ENCODE results near the gene C1QTNF6.
A peak's percentile ranks its signal among the peaks of the same experiment; 100 is the strongest.

Gene C1QTNF6

DNA sequence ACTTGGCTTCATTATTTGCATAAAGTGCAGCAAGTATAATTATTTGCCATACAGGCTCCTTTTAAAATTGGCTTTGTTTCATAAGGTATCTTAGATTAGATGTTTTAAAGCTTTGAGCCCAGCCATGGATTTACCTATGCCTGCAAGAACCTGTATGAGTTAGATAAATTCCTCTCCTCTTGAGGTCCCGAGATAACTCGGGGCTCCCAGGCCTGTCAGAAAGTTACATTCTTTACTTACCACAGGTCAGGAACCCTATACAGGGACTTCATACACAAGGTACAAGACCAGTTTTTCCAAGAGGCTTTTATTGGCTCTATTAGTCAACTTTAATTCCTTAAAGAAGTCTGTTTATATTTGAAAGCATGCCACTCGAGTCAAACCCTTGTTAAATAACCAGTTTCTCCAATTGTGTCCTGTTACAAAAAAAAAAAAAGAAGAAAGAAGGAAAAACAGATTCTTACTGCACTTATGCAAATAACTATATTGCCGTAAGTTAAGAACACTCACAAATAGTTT lies 2.3 kb upstream of the C1QTNF6 start:
- DNase-seq (no peak), ATAC-seq (no peak)

DNA sequence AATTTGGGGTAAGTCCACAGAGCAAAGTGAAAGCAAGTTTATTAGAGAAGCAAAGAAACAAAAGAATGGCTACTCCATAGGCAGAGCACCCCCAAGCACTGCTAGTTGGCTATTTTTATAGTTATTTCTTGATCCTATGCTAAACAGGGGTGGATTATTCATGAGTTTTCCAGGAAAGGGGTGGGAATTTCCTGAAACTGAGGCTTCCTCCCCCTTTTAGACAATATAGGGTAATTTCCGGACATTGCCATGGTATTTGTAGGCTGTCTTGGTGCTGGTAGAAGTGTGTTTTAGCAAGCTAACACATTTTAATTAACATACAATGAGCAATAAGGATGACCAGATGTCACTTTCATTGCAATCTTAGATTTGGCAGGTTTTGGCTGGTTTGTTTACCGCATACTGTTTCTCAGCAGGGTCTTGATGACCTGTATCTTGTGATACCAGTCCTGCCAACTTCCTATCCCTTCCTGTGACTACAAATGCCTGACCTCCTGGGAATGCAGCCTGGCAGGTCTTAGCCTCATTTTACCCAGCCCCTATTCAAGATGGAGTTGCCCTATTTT lies 937 bp upstream of the C1QTNF6 start:
- DNase-seq: no peak
- ATAC-seq: no peak

- ATAC-seq: no peak
These were observed 526 bp downstream of the C1QTNF6 start for GRCh38 chr22:37187552-37187890.

GRCh38 chr22:37186997-37187522 lies 987 bp downstream of the C1QTNF6 start:
- no peak for DNase-seq
- ATAC-seq: no peak

More at GRCh38 chr22:37187552-37187890, 526 bp downstream of the C1QTNF6 start:
- DNase-seq: no peak

DNA sequence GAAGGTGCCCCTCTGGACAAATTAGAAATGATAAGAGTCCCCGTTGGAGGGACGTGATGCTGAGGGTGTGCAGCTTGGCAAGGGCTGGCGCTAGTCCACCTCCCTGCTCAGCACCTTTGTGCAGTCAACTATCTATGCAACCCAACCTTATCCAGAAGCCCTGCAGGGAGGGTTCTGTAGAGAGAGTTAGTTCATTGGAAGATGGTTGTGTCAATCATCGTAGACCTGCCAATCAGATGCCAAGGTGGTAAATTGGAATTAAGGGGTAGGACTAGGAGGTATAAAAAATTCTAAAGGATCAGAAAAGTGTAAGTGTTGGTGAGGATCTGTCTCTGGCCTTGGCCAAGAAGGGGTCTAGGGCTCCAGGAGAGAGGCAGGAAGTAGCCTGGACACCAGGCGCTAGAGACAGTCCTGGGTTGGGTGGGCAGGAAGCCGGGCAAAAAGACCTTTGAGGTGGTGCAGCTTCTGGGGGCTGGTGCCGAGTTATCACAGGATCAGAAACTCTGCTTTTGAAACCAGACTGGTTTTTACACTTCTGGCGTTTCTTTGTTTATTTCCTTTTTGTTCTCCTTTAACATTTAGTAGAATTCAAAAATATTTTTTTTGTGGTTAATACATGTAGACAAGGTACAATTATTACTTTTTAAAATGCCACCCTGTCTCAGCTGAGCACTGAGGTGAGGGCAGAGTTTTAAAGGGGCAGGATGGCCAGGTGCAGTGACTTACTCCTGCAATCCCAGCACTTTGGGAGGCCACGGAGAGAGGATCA lies 1.6 kb downstream of the C1QTNF6 start:
- DNase-seq (peak; percentile 50), ATAC-seq (peak; percentile 73)

GRCh38 chr22:37185646-37186227 lies 2.3 kb downstream of the C1QTNF6 start:
- no peak for ATAC-seq
- DNase-seq: no peak

DNA sequence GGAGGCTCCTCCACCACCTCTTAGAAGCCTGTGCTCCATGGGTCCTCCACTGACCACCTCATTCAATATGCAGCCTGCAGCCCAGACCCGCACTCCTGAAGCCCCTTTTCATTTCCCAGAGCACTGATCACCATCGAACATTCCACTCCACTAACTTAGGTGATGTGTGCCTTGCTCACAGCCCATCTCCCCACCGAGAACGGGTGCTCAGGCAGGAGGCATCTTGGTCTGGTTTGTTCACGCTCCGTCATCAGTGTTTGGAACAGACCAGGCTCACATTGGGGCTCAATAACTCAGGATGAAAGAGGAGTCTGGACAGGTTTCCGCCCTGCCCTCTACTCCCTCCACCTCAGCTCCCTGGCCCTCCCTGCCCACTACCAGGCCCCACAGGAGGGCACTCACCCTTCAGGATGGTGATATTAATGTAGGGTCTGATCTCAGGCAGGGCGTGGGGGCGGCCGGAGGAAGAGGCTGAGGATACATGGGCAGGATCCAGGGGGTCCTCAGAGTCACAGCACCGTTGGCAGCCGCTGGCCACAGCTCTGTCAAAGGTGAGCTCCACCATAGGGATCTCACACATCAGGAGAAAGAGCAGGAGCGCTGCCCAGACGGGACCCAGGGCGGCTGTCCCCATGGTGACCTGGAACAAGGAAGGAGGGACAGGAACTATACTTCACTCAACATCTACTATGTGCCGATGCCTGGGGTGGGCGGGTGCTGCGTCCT lies 3.1 kb downstream of the C1QTNF6 start:
- DNase-seq (no peak), ATAC-seq (no peak)

GRCh38 chr22:37184380-37184755 lies 3.7 kb downstream of the C1QTNF6 start:
- no peak for DNase-seq
- no peak for ATAC-seq

- no peak for ATAC-seq
- no peak for DNase-seq
These were observed 4.3 kb downstream of the C1QTNF6 start for GRCh38 chr22:37183432-37184379.

GRCh38 chr22:37182949-37183245 lies 5.2 kb downstream of the C1QTNF6 start:
- DNase-seq (no peak), ATAC-seq (no peak)

DNA sequence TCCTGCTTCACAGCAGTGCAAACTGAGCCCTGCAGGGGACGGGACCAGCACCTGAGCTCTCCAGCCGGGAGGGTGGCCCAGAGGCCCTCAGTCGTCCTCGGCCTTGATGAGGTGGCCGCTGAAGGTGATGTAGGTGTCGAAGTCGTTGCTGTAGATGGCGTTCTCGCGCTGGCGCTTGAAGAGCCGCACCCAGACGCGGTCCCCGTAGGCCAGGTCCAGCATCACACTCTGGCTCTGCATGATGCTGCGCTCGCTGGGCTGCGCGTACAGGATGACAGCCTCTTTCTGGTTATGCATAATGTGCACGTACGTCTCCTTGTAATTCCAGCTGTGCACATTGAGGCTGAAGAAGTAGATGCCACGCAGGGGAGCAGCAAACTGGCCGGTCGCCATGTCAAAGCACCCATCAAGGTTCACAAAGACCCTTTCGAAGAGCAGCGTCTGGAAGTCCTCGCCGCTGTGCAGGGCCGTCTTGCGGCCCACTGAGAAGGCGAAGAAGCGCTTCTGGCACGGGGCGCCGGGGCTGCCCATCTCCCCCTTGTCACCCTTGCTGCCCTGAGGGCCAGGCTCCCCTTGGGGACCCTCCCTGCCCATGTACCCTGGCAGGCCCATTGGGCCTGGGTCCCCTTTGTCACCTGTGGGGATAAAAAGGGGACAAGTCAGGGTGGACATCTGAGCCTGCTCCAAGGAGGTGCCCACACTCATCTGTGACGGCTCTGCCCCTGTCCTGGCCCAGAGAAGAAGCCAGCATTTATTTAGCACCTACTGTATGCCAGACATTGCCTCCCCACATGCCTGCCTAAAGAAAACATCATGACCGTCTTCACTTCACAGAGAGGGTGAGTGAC lies 5.7 kb downstream of the C1QTNF6 start:
- DNase-seq (no peak), ATAC-seq (no peak)

GRCh38 chr22:37181681-37182080 lies 6.4 kb downstream of the C1QTNF6 start:
- ATAC-seq (no peak), DNase-seq (no peak)

- DNase-seq: no peak
- ATAC-seq: no peak
These were observed 7.4 kb downstream of the C1QTNF6 start for GRCh38 chr22:37180531-37181231.

GRCh38 chr22:37179622-37180420 lies 8.2 kb downstream of the C1QTNF6 start:
- no peak for DNase-seq
- ATAC-seq: no peak

GRCh38 chr22:37179126-37179470 lies 8.9 kb downstream of the C1QTNF6 start:
- ATAC-seq: no peak
- DNase-seq: no peak

DNA sequence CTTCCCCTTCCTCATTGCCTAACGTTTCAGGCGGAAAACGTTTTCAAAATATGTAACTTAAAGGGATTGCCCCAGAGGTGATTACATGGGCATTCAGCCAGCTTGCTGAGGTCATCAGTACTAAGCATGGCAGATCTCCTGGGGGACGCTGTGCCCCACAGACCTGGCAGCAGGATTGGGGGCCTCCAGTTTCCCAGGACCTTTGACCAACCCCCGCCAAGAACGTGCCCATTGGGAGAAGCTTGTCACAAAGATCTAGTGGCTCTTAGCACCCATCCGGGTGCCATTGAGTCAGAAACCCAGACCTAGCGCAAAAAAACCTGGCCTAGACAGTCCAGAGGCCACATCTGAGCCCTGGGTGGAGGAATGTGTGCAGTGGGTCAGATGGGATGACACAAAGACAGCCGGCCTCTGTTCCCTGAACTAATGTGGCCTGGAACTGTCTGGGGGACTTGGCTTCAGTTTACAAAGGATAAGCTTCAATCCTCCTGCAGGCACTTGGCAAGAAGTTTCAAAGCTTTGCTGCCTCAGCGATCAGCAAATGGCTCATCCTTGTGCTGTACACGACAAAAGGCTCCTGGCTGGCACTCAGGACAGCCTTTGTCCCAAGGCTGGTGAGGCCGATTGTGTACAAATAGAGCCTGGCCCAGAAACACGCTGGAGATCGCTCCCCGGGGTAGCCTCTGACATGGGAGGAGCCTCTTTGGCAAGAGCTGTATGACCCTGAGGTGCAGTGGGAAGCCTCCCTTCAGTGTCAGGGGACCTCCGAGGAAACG lies 9.5 kb downstream of the C1QTNF6 start:
- DNase-seq: no peak
- no peak for ATAC-seq

DNA sequence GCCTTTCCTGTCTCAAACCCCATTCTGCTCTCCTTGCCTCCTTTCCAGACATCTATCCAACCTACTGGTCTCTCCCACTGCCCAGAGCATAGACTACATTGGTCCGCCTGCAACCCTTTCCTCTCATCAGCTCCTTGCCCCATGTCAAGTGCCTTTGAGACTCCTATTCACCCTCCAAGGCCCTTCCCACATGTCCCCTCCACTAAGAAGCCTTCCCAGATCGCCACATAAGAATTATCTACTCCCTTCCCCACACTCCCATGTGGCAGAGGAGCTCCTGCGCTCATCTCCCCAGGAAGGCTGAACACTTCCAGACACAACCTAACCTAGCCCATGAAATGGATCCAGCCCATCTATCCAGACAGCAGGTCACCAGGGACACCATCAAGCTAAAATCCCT lies 10.3 kb downstream of the C1QTNF6 start:
- ATAC-seq (no peak), DNase-seq (no peak)

GRCh38 chr22:37177221-37177620 lies 10.8 kb downstream of the C1QTNF6 start:
- ATAC-seq: no peak
- no peak for DNase-seq

Measured in stimulated activated naive CD8-positive, alpha-beta T cell treated with anti-CD3 and anti-CD28 coated beads, Interleukin-15, Interleukin-2, amounts not matched to agents 100 U/mL and 50 U/mL, for 24 hours (primary cell).